Measurements from ENCODE around the gene ARSJ.
"Not testable (repeated sequence)": the region's sequence is repeated elsewhere in the genome, so short reads cannot be mapped to it uniquely, and the experiment has no call there.

The ARSJ gene

DNA sequence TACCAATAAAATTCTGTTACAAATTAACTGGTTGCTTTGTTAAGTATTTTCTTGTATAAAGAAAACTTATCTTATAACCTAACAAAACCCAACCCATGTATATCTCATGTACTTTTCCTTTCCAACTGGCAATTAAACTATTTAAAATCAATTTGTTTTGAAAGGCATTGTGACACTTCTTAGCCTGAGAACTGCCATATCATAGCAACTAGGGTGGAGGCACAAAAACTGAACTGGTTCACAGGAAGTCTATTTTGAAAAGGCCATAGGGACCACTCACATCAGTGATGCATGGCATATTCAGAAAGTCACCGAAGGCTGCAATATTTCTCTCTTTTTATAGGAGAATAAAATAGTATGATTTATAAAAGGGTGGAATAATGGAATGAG is 40.5 kb upstream of the ARSJ start:
- DNase-seq (ENCODE audit: low spot score): no peak
- in situ Hi-C loops (cut with MboI; ENCODE audit: low pct_unique_long_range_greater_than_20kb, low sequenced_read_pairs, unreplicated experiment): no loop called here
- TF ChIP-seq, protein P1, sequence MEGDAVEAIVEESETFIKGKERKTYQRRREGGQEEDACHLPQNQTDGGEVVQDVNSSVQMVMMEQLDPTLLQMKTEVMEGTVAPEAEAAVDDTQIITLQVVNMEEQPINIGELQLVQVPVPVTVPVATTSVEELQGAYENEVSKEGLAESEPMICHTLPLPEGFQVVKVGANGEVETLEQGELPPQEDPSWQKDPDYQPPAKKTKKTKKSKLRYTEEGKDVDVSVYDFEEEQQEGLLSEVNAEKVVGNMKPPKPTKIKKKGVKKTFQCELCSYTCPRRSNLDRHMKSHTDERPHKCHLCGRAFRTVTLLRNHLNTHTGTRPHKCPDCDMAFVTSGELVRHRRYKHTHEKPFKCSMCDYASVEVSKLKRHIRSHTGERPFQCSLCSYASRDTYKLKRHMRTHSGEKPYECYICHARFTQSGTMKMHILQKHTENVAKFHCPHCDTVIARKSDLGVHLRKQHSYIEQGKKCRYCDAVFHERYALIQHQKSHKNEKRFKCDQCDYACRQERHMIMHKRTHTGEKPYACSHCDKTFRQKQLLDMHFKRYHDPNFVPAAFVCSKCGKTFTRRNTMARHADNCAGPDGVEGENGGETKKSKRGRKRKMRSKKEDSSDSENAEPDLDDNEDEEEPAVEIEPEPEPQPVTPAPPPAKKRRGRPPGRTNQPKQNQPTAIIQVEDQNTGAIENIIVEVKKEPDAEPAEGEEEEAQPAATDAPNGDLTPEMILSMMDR (IDR thresholded peaks at IDR 0.05; ENCODE audit: extremely low read depth, insufficient read depth, missing control alignments): no peak

DNA sequence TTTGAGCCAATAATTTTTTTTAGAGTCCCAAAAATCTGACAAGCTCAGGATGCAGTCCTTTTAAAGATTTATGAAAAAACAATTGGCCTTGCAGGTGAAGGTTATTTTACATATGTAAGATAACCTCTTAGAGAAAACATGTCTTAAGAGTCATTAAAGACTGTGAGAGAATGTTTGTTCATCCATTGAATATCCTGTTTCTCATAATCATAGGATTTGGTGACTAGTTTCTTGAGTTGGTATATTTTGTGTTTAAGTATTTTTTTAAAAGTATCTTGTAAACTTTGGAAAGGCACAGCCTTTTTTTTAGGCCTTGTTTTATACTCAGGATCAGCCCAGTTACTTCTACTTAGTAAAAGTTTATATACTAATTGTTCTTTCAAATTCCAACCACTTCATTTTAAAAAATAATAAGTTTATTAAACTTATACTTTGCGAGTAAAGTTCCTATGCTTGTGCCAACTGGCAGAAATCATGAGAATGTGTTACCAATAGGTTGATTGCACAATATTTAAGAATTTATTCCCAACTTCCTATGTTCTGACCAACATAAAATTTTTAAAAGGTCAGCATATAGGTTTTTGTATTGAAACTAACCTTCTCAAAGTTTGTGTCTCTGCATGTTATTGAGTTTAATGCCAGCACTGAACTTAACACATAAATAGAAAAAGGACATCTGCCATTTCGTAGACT is 40.0 kb upstream of the ARSJ start:
- in situ Hi-C loops (cut with MboI; ENCODE audit: low pct_unique_long_range_greater_than_20kb, low sequenced_read_pairs, unreplicated experiment): no loop called here
- no peak for DNase-seq (ENCODE audit: low spot score)
- TF ChIP-seq, protein P1 (IDR thresholded peaks at IDR 0.05; ENCODE audit: extremely low read depth, insufficient read depth, missing control alignments): no peak

- in situ Hi-C loops (cut with MboI; ENCODE audit: low pct_unique_long_range_greater_than_20kb, low sequenced_read_pairs, unreplicated experiment): no loop called here
- TF ChIP-seq, protein P1 (IDR thresholded peaks at IDR 0.05; ENCODE audit: extremely low read depth, insufficient read depth, missing control alignments): no peak
- no peak for DNase-seq (ENCODE audit: low spot score)
Observed at GRCh38 chr4:114017120-114017917, 37.9 kb upstream of the ARSJ start.

- in situ Hi-C loops (cut with MboI; ENCODE audit: low pct_unique_long_range_greater_than_20kb, low sequenced_read_pairs, unreplicated experiment): no loop called here
- no peak for DNase-seq (ENCODE audit: low spot score)
- TF ChIP-seq, protein P1 (IDR thresholded peaks at IDR 0.05; ENCODE audit: extremely low read depth, insufficient read depth, missing control alignments): no peak
Observed at GRCh38 chr4:114015444-114015899, 36.0 kb upstream of the ARSJ start.

DNA sequence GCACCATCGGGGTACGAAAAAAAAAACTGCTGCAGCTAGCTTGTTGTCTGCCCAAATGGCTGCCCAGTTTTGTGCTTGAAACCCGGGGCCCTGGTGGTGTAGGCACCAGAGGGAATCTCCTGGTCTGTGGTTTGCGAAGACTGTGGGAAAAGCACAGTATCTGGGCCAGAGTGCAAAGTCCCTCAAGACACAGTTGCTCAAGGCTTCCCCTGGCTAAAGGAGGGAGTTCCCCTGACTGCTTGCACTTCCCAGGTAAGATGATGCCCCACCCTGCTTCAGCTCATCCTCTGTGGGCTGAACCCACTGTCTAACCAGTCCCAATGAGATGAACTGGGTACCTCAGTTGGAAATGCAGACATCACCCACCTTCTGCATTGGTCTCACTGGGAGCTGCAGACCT is 33.8 kb upstream of the ARSJ start:
- in situ Hi-C loops (cut with MboI; ENCODE audit: low pct_unique_long_range_greater_than_20kb, low sequenced_read_pairs, unreplicated experiment); DNase-seq (ENCODE audit: low spot score): not testable (repeated sequence)

- DNase-seq (ENCODE audit: low spot score): no peak
- TF ChIP-seq, protein P1 (IDR thresholded peaks at IDR 0.05; ENCODE audit: extremely low read depth, insufficient read depth, missing control alignments): no peak
- in situ Hi-C loops (cut with MboI; ENCODE audit: low pct_unique_long_range_greater_than_20kb, low sequenced_read_pairs, unreplicated experiment): no loop called here
Observed at GRCh38 chr4:114012749-114013148, 33.3 kb upstream of the ARSJ start.
